GM12878 (cell line): Measurements from ENCODE around the gene PGC. TPM values are rescaled to one million over a fixed set of nuclear protein-coding genes. Genes with fewer than 3 reads are reported as not detected.

ENCODE experiments used
- ATAC-seq: fragments of 200-7000 bp; cut with Tn5 transposase; 3 replicates; pipeline ENCODE4 v1.9.1; 2020; ENCODE audit warnings: mild to moderate bottlenecking, moderate library complexity
- BruUV-seq: library from RNA; stranded (reverse); fragments of 400-500 nt; replicated peaks from 2 replicates; lab custom pipeline; 2021; lab: Mats Ljungman, UMichigan
- CTCF ChIA-PET: fragments of 300-600 bp; sonication (Branson Sonifier 250); formaldehyde crosslinking; extraction: SDS; loops from one replicate; lab custom pipeline; 2021; ENCODE audit warnings: inconsistent platforms; lab: Yijun Ruan, JAX
- POLR2A ChIA-PET: fragments of 350-600 bp; formaldehyde crosslinking; extraction: SDS; loops from one replicate; lab custom pipeline; 2021; ENCODE audit warnings: inconsistent platforms; lab: Charles Lee
- RAD21 ChIA-PET: fragments of 300-600 bp; sonication (Branson Sonifier 250); formaldehyde crosslinking; loops from one replicate; lab custom pipeline; 2023; ENCODE audit warnings: antibody characterized with exemption; ENCODE audit not compliant: unreplicated experiment; lab: Charles Lee
- SMC1A ChIA-PET: fragments of 300-600 bp; sonication (Branson Sonifier 250); formaldehyde crosslinking; loops from one replicate; lab custom pipeline; 2023; ENCODE audit not compliant: unreplicated experiment, uncharacterized antibody; lab: Charles Lee
- DNase-seq: peaks from one replicate; pipeline ENCODE4 v3.0.0-alpha.2; 2011; ENCODE audit warnings: low read depth, low spot score
- FAIRE-seq: peaks from 3 replicates; lab custom pipeline; 2011; peaks lifted over from hg19 to GRCh38; lab: Jason Lieb, UNC
- H2AFZ ChIP-seq: 2 replicates; pipeline ENCODE4 v1.6.0; 2011; ENCODE audit warnings: low read depth, low read length, control low read depth; ENCODE audit not compliant: control insufficient read depth
- H3K27ac ChIP-seq: 2 replicates; pipeline ENCODE4 v1.5.1; 2011; ENCODE audit warnings: control low read depth; ENCODE audit not compliant: control insufficient read depth, insufficient read depth
- H3K27me3 ChIP-seq, 2 experiments: replicated peaks in 1 of 2; 2 replicates each; pipeline versions ENCODE4 v1.6.0 to v1.6.1; 2011; ENCODE audit warnings: low read length in 1 of 2; ENCODE audit not compliant: control insufficient read depth in 2 of 2, insufficient read depth in 2 of 2
- H3K36me3 ChIP-seq, 2 experiments: 2 replicates each; pipeline ENCODE4 v1.5.1; 2011; ENCODE audit warnings: low read length in 1 of 2; ENCODE audit not compliant: control insufficient read depth in 2 of 2, insufficient read depth in 2 of 2
- H3K4me1 ChIP-seq: 2 replicates; pipeline ENCODE4 v1.6.1; 2011; ENCODE audit warnings: mild to moderate bottlenecking, low read length, moderate library complexity, mixed read lengths; ENCODE audit not compliant: control insufficient read depth, insufficient read depth
- H3K4me2 ChIP-seq: 2 replicates; pipeline ENCODE4 v1.6.0; 2011; ENCODE audit warnings: control low read depth; ENCODE audit not compliant: control insufficient read depth, insufficient read depth
- H3K4me3 ChIP-seq: fragments of 200-600 bp; sonication (generic); 2 replicates; pipeline ENCODE4 v1.5.1; 2016
- H3K79me2 ChIP-seq: 2 replicates; pipeline ENCODE4 v1.6.0; 2011; ENCODE audit warnings: low read length; ENCODE audit not compliant: control insufficient read depth, insufficient read depth
- H3K9ac ChIP-seq: 2 replicates; pipeline ENCODE4 v1.8.0; 2011; ENCODE audit warnings: low read length, control low read depth, mixed read lengths; ENCODE audit not compliant: control insufficient read depth, insufficient read depth
- H3K9me3 ChIP-seq: replicated peaks from 3 replicates; pipeline ENCODE4 v1.5.1; 2011; ENCODE audit warnings: mild to moderate bottlenecking, low read length; ENCODE audit not compliant: control insufficient read depth, insufficient read depth
- H4K20me1 ChIP-seq: 2 replicates; pipeline ENCODE4 v1.6.0; 2011; ENCODE audit not compliant: control insufficient read depth, insufficient read depth
- BMI1 ChIP-seq: fragments of 450-650 bp; IDR thresholded peaks from 2 replicates; pipeline ENCODE4 v1.6.1; 2016; ENCODE audit warnings: mild to moderate bottlenecking, moderate library complexity, borderline replicate concordance
- CREB1 ChIP-seq: IDR thresholded peaks from 2 replicates; pipeline ENCODE4 v1.6.1; 2012; ENCODE audit warnings: low read depth, mild to moderate bottlenecking, inconsistent platforms
- DPF2 ChIP-seq: fragments of 450-650 bp; IDR thresholded peaks from 2 replicates; pipeline ENCODE4 v1.6.1; 2017; ENCODE audit warnings: mild to moderate bottlenecking
- FOS ChIP-seq: IDR thresholded peaks from 3 replicates; pipeline ENCODE4 v1.6.1; 2011; ENCODE audit warnings: borderline replicate concordance; ENCODE audit not compliant: insufficient read length; ENCODE audit errors: extremely low read depth
- FOXK2 ChIP-seq: fragments of 450-650 bp; IDR thresholded peaks from 2 replicates; pipeline ENCODE4 v1.6.1; 2017; ENCODE audit warnings: mild to moderate bottlenecking, moderate library complexity
- HDAC2 ChIP-seq: fragments of 200-600 bp; sonication (generic); IDR thresholded peaks from 2 replicates; pipeline ENCODE4 v1.6.1; 2017
- HDGF ChIP-seq: fragments of 450-650 bp; IDR thresholded peaks from 2 replicates; pipeline ENCODE4 v1.6.1; 2016; ENCODE audit warnings: antibody characterized with exemption
- JUNB ChIP-seq: IDR thresholded peaks from 2 replicates; pipeline ENCODE4 v1.6.1; 2016; ENCODE audit warnings: antibody characterized with exemption, mild to moderate bottlenecking
- KDM1A ChIP-seq: fragments of 200-600 bp; sonication (generic); IDR thresholded peaks from 2 replicates; pipeline ENCODE4 v1.6.1; 2016; ENCODE audit warnings: borderline replicate concordance
- MTA3 ChIP-seq: IDR thresholded peaks from 2 replicates; pipeline ENCODE4 v1.6.1; 2012; ENCODE audit warnings: low read length, inconsistent platforms, borderline replicate concordance
- SPI1 ChIP-seq: IDR thresholded peaks from 2 replicates; pipeline ENCODE4 v1.6.1; 2011; ENCODE audit warnings: low read depth, mild to moderate bottlenecking, low read length, moderate library complexity, borderline replicate concordance; ENCODE audit not compliant: insufficient read depth
- SREBF1 ChIP-seq: IDR thresholded peaks from 2 replicates; pipeline ENCODE4 v1.6.1; 2012; ENCODE audit warnings: mild to moderate bottlenecking, low read length
- ZNF24 ChIP-seq: fragments of 450-650 bp; IDR thresholded peaks from 2 replicates; pipeline ENCODE4 v1.6.1; 2017; ENCODE audit warnings: antibody characterized with exemption, mild to moderate bottlenecking
- WGBS: methylation state at CpG from one replicate; pipeline ENCODE4 v1.1.6; 2016; ENCODE audit warnings: low lambda C conversion rate; ENCODE audit not compliant: insufficient replicate concordance, insufficient coverage; ENCODE audit errors: missing lambda C conversion rate; 5-methylcytosine and 5-hydroxymethylcytosine counted together
- in situ Hi-C: fragments of 300-500 bp; cut with MboI; formaldehyde crosslinking; loops from 9 replicates; pipeline ENCODE4 v1.14.3; 2018; ENCODE audit warnings: mixed read lengths
- intact Hi-C: fragments of 100-400 bp; cut with micrococcal nuclease; formaldehyde crosslinking; loops from one replicate; pipeline ENCODE4 v1.14.2; 2022; ENCODE audit not compliant: unreplicated experiment
- polyA plus RNA-seq, 11 experiments: library from polyadenylated mRNA; depleted of rRNA in 4 of 11; unstranded in 6 of 11; stranded (reverse) in 5 of 11; fragments of >200 nt; fragmentation: Nextera tagmentation in 4 of 11; fragmentation: Illumina TruSeq in 1 of 11; extraction: Ambion mirVana in 4 of 11; extraction: Trizol in 1 of 11; gene quantifications; 1 replicate in 1 of 11; 2 replicates in 10 of 11; pipeline versions ENCODE4 v1.2.1 to v1.2.3, GENCODE V29; 2011 to 2016; ENCODE audit warnings: inconsistent platforms in 2 of 11, missing spikeins in 2 of 11, low read depth in 1 of 11
- total RNA-seq, 4 experiments: library from RNA; depleted of rRNA in 3 of 4; stranded (reverse); fragments of >200 nt in 3 of 4; fragmentation: Illumina TruSeq in 1 of 4; extraction: Trizol in 1 of 4; gene quantifications; 2 replicates each; pipeline versions ENCODE4 v1.2.1 to v1.2.3, GENCODE V29; 2013 to 2021
- TF ChIP-seq, protein P1 (sequence below): fragments of 450-650 bp; IDR thresholded peaks from 2 replicates; pipeline ENCODE4 v1.6.1; 2017; ENCODE audit warnings: mild to moderate bottlenecking

The PGC gene
- total and polyA plus RNA-seq, 10 of the 15 experiments (the other 5 are each of a cell fraction or from before 2014, with no cell fraction given), result 0.26 TPM; not detected in 9

DNA sequence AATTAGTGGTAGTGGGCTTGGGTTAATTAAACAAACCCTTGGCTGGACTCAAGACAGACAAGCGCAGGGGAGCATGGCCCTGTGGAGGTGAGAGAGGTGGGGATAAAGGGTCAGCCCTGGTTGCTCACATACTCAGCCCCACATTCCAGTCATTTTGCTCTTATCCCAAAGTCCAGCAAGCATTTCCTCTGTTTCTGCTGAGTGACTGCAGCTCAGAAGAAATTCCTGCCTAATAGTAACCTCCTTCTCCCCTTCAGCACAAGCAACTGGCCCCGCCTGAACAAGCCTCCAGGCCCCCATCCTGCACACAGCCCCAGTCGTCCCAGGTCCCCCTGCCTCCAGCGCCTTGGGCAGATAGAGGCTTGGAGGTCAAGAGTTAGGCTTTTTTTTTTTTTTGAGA lies 8.2 kb downstream of the PGC start:
- Histone ChIP-seq H3K4me2 (no peak overlapping the region), H3K9me3 (no peaks in the 10 kb centered on the region), H3K27me3 (no peaks in the 10 kb centered on the region; a peak in 1 of 4 replicates), H3K27ac (no peak overlapping the region), H3K9ac (no peak overlapping the region), H2AFZ (no peak overlapping the region), H4K20me1 (no peaks in the 10 kb centered on the region), H3K36me3 (no peaks in the 10 kb centered on the region), H3K4me3 (no peak overlapping the region), H3K79me2 (peaks cover 6% of the 10 kb centered on the region), H3K4me1 (no peaks in the 10 kb centered on the region; the same call in 1 of the 2 replicates)
- ChIA-PET RAD21 (interaction anchor here (2.4 kb wide), 1 partner anchor 33 kb away, joined by 10 read pairs; no protein-coding TSS in a partner anchor), CTCF (no interaction called here), POLR2A (no interaction called here), SMC1A (no interaction called here)
- intact Hi-C loops, result loop anchor here (10.0 kb wide), 1 partner anchor 664 kb away; the partner anchor contains the start of genes NFYA and OARD1
- in situ Hi-C loops, result no loop called here
- no peak for FAIRE-seq
- 54% methylated on average over 4 of the region's 4 CpGs for WGBS
- no TSS peak for BruUV-seq
- DNase-seq, result no peak
- no peak for TF ChIP-seq MTA3
- no peak for TF ChIP-seq KDM1A
- no peak for TF ChIP-seq FOS
- no peak for TF ChIP-seq DPF2
- no peak for TF ChIP-seq BMI1
- no peak for ATAC-seq

DNA sequence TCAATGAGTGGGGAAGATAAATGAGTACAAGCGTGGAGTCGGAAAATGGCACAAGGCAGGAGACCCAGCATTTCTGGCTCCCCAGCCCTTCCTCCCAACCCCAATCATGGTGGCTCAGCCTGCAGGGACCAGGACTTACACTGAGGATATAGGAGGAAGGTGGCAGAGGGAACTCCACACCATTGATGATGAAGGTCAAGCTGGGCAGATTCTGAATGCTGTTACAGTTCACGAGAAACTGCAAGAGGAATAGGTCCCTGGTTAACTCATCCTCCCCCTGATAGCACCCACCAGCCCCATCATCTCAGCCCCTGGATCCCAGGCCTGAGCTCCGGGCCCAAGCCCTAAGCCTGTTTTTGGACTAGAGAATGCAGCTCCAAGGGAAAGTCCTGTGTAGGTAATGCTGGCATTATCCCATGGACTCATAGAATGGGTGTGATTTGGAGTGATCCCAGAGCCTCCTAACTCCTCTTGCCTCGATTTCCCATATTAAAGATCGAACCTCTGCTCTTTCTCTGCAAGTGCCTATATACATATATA lies 9.5 kb downstream of the PGC start:
- in situ Hi-C loops (no loop called here), intact Hi-C loops (loop anchor here (10.0 kb wide), 1 partner anchor 663 kb away; the partner anchor contains the start of genes NFYA and OARD1)
- 57% methylated on average over 6 of the region's 6 CpGs for WGBS
- Histone ChIP-seq H3K4me2 (no peak overlapping the region), H3K36me3 (no peaks in the 10 kb centered on the region), H3K27me3 (no peaks in the 10 kb centered on the region; a peak in 1 of 4 replicates), H3K27ac (no peak overlapping the region), H3K9me3 (no peaks in the 10 kb centered on the region), H2AFZ (no peak overlapping the region), H4K20me1 (no peaks in the 10 kb centered on the region), H3K4me3 (no peak overlapping the region), H3K9ac (no peak overlapping the region), H3K4me1 (no peaks in the 10 kb centered on the region; the same call in 1 of the 2 replicates), H3K79me2 (peaks cover 20% of the 10 kb centered on the region)
- BruUV-seq, result no TSS peak
- FAIRE-seq (no peak), ATAC-seq (no peak), DNase-seq (no peak)
- ChIA-PET POLR2A (interaction anchor here (0.6 kb wide), 1 partner anchor 61 kb away, joined by 3 read pairs; no protein-coding TSS in a partner anchor), RAD21 (interaction anchor here (2.4 kb wide), 1 partner anchor 32 kb away, joined by 10 read pairs; no protein-coding TSS in a partner anchor), CTCF (interaction anchor here (1.0 kb wide), 1 partner anchor 185 kb away, joined by 3 read pairs; no protein-coding TSS in a partner anchor), SMC1A (interaction anchor here (1.2 kb wide), 1 partner anchor 135 kb away, joined by 3 read pairs; no protein-coding TSS in a partner anchor)
- TF ChIP-seq ZNF24, result no peak
- TF ChIP-seq HDAC2, result no peak
- TF ChIP-seq, protein P1, sequence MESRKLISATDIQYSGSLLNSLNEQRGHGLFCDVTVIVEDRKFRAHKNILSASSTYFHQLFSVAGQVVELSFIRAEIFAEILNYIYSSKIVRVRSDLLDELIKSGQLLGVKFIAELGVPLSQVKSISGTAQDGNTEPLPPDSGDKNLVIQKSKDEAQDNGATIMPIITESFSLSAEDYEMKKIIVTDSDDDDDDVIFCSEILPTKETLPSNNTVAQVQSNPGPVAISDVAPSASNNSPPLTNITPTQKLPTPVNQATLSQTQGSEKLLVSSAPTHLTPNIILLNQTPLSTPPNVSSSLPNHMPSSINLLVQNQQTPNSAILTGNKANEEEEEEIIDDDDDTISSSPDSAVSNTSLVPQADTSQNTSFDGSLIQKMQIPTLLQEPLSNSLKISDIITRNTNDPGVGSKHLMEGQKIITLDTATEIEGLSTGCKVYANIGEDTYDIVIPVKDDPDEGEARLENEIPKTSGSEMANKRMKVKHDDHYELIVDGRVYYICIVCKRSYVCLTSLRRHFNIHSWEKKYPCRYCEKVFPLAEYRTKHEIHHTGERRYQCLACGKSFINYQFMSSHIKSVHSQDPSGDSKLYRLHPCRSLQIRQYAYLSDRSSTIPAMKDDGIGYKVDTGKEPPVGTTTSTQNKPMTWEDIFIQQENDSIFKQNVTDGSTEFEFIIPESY, result no peak
- no peak for TF ChIP-seq SPI1
- TF ChIP-seq CREB1, result no peak
- no peak for TF ChIP-seq SREBF1
- TF ChIP-seq FOXK2, result no peak
- no peak for TF ChIP-seq JUNB
- TF ChIP-seq HDGF, result no peak
